GM20000 (cell line): Measurements from ENCODE around the gene PLSCR2.
"Not testable (repeated sequence)": the region's sequence is repeated elsewhere in the genome, so short reads cannot be mapped to it uniquely, and the experiment has no call there.

ENCODE experiments used
- DNase-seq: peaks from one replicate; pipeline ENCODE4 v3.0.0; 2012; ENCODE audit warnings: low spot score
- TF ChIP-seq, protein P1 (sequence below): IDR thresholded peaks from 2 replicates; pipeline ENCODE4 v1.5.1; 2012; ENCODE audit warnings: mild to moderate bottlenecking, control low read depth; ENCODE audit errors: extremely low read depth, missing control alignments

Gene PLSCR2

DNA sequence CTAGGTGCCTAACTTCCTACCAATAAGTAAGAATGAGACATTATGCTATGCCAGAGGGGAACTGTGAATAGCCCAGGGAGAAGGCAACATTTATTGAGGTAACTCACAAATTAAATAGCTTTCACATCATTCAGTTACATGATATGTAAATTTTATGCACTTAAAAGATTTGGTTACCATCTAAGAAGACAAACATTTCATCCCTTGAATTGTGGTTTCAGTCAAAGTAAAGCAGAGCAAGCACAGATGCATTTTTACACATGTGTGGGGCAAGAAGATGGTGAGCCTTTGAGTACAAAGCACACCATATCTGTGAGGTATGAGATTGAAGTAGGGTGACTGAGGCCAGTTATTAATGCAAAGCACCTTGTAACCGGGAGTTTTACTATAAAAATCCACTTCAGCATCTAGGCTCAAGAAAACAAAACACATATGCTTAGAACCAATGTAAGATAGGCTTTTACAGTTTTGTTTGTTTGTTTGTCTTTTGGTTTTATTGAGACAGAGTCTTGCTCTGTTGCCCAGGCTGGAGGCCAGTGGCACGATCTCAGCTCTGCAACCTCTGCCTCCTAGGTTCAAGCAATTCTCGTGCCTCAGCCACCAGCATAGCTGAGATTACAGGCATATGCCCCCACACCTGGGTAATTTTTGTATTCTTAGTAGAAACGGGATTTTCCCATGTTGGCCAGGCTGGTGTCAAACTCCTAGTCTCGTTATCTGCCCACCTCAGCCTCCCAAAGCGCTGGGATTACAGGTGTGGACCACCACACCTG lies 3.5 kb downstream of the PLSCR2 start:
- no peak for DNase-seq
- TF ChIP-seq, protein P1, sequence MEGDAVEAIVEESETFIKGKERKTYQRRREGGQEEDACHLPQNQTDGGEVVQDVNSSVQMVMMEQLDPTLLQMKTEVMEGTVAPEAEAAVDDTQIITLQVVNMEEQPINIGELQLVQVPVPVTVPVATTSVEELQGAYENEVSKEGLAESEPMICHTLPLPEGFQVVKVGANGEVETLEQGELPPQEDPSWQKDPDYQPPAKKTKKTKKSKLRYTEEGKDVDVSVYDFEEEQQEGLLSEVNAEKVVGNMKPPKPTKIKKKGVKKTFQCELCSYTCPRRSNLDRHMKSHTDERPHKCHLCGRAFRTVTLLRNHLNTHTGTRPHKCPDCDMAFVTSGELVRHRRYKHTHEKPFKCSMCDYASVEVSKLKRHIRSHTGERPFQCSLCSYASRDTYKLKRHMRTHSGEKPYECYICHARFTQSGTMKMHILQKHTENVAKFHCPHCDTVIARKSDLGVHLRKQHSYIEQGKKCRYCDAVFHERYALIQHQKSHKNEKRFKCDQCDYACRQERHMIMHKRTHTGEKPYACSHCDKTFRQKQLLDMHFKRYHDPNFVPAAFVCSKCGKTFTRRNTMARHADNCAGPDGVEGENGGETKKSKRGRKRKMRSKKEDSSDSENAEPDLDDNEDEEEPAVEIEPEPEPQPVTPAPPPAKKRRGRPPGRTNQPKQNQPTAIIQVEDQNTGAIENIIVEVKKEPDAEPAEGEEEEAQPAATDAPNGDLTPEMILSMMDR = no peak

- TF ChIP-seq, protein P1 = no peak
- no peak for DNase-seq
Measured at GRCh38 chr3:146464783-146465182, 4.6 kb downstream of the PLSCR2 start.

GRCh38 chr3:146464005-146464595 lies 5.3 kb downstream of the PLSCR2 start:
- DNase-seq = no peak
- TF ChIP-seq, protein P1 = no peak

- TF ChIP-seq, protein P1 = no peak
- no peak for DNase-seq
Measured at GRCh38 chr3:146454796-146455195, 14.6 kb downstream of the PLSCR2 start.

DNA sequence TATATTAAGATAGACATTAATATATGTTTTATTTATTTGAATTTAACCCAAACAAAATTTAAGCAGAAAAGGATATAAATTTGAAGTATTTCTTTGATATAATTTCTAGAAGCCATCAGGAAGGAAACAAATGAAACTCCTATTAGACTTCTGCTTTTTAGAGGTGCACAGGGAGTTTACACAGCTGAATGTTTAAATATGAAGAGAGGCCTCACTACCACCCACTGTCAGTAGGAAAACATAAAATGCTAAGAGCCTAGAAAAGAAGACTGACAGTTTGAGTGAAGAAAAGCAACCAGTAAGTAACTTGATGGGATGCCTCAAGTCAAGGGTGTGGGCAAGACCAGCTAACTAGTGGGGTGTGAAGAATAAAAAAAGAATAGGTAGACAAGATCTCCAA lies 19.7 kb downstream of the PLSCR2 start:
- no peak for DNase-seq

DNA sequence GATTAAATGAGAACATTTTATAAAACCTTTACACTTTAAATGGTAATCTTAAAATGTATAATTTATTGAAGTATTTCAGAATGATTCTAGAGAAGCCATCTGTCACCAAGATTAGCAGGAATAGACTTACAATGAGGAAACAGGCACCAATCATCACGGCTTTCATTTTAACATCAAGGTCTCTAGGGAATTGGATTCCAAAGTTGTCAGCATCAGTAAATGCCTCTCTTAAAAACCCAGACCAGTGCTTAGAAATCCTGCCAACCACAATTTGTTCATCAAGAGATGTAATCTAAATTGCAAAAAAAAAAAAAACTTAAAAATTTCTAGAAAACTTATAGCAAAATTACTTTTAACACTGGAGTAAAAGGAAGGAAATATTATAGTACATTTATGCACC lies 20.3 kb downstream of the PLSCR2 start:
- TF ChIP-seq, protein P1 = no peak
- no peak for DNase-seq

More for the DNA sequence above, 19.7 kb downstream of the PLSCR2 start:
- TF ChIP-seq, protein P1 = no peak

- TF ChIP-seq, protein P1 = no peak
- no peak for DNase-seq
Measured at GRCh38 chr3:146446026-146446425, 23.3 kb downstream of the PLSCR2 start.

DNA sequence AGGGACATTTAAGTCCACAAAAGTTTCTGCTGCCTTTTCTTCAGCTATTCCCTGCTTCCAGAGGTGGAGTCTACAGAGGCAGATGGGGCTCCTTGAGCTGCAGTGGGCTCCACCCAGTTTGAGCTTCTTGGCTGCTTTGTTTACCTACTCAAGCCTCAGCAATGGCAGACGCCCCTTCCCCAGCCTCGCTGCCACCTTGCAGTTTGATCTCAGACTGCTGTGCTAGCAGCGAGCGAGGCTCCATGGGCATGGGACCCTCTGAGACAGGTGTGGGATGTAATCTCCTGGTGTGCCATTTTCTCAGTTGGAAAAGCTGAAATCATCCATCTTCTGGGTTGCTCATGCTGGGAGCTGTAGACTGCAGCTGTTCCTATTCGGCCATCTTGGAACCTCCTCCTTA lies 29.1 kb downstream of the PLSCR2 start:
- not testable (repeated sequence) for DNase-seq
